IPS-11a (cell line): ENCODE data around the gene PANK4.
A peak's percentile ranks its signal among the peaks of the same experiment; 100 is the strongest.
"Not testable (repeated sequence)": the region's sequence is repeated elsewhere in the genome, so short reads cannot be mapped to it uniquely, and the experiment has no call there.

Experiments
- H3K4me3 ChIP-seq: one replicate; pipeline ENCODE4 v1.5.1; 2013; ENCODE audit warnings: low read depth, low read length, control low read depth

The PANK4 gene

DNA sequence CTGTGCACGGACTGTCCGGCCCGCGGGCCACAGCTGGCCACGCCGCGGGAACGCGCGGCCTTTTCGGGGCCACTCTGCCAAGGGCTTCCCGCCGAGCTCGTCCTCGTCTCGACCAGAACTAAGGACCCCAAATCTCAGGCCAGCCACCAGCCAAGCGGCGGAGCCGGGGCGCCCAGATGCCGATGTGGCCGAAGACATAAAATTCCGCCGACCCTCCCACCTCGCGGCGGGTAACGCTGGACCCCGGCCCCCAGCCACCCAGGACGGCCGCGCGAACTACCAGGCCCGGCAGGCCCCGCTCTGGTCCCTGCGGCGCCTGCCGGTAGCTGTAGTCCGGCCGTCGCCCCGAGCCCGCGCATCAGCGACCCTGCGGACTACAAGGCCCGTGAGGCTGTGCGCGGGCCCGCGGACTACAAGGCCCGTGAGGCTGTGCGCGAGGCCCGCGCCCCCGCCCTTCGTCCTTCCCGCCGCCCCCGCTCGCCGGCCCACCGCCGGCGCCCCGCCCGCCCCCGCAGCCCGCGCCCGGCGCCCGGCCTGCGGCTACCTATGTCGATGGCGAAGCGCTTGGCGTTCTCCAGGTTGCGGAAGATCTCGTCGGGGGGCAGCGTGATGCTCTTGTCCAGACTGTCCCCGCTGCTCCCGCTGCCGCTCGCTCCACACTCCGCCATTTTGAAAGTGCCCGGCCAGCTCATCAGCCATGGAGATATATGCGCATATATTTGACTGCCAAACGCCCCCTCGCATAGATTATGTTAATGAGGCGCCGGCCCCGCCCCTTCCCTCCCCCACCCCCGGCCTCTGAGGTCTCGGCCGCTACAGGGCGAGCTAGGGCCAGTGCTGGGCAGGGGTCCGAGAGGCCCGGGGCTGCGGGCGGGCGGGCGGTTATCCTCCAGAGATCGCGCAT is at the start of gene PANK4:
Gene PANK4, minus strand, starts transcription at position 677 of the 904 bp plus-strand sequence. Its CDS starts 9 bp downstream, at position 668.
- H3K4me3 ChIP-seq = peak within 1 kb of the TSS; percentile 80

DNA sequence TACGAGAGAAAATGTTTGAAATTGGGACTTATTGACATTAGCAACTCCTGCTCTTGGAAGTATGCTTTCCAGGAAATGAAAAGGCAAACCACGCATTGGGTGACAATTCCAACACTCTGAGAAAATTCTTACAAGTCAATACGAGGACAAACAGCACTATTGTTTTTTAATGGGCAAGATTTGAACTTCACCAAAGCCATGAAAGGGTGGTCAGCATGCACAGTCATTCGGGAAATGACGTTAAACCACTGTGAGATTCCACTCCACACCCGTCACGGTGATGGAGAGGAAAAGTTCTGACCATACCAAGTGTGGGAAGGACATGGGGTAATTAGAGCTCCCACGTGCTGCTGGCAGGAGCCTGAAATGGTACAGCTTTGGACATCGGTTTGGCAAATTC is 48.0 kb upstream of the PANK4 start:
- no peak overlapping the region for H3K4me3 ChIP-seq

DNA sequence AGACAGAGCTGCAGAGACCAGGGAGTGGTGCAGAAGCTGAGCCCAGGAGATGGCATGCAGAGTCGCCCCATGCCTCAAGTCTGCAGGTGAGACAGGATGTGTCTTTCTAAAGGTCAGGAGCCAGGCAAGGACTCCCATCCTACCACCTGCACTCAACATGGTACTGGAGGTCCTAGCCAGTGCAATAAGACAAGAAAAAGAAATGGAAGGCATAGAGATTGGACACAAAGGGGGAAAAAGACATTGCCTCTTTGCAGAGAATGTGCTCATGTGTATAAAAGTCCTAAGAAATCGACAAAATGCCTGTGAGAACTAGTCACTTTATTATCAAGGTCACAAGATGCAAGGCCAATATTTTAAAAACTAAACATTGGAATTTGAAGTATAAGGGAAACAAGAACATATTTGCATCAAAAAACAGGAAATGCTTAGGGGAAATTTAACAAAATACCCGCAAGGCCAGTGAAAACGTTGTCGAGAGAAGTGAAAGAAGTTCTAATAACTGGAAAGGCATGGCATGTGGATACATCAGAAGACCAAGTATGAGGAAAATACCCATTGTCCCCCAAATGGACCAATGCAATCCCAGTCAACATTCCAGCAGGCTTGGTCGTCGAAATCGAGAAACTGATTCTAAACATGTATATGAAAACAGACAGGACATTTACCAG is 47.0 kb upstream of the PANK4 start:
- H3K4me3 ChIP-seq = no peak overlapping the region

DNA sequence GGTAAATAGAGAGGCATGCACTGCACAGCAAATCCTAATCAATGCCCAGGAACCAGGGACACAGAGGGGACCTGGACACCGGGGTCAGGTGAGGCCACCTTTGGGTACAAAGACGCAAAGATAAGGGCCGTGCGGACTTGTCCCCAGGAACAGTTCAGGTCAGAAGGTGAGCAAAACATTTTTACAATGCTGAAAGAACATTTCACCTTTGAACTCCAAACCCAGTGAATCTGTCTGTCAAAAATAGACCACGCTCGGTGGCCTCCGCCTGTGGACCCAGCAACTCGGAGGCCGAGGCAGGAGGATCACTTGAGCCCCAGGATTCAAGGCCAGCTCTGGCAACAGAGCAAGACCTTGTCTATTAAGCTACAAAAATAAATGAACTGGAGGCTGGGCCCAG is 45.0 kb upstream of the PANK4 start:
- no peak overlapping the region for H3K4me3 ChIP-seq

DNA sequence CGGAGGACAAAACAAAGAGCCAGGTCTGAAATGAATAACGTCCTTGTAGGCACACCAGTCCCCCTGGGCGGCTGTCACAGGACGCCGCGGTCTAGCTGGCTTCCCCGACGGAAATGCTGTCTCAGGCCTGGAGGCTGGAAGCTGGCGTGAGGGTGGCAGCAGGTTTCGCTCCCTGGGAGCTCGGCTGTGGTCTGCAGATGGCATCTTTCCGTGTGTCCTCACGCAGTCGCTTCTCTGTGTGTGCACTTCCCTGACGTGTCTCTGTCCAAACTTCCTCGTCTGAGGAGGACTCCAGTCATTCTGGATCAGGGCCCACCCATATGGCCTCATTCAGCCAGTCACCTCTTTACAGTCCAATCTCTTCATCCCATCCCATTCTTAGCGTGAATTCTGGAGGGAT is 43.9 kb upstream of the PANK4 start:
- H3K4me3 ChIP-seq = no peak overlapping the region

DNA sequence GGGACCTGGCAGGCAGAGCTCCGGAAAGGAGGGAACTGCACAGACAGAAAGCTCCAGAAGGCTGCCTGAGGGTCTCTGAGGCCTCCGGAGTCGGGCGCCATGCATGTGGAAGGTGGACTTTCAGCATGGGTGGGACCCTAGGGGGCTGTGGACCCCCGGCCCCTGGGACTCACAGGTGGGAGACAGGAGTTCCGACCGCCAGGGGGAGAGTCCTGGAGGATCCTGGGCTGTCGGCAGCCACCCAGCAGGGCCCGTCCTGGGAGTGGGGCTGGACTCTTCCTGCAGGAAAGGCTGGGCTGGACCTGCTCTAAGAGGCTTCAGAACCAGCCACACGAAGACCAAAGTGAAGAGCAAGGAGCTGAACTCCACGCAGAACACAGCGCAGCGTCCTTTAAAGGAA is 43.3 kb upstream of the PANK4 start:
- H3K4me3 ChIP-seq = not testable (repeated sequence)

DNA sequence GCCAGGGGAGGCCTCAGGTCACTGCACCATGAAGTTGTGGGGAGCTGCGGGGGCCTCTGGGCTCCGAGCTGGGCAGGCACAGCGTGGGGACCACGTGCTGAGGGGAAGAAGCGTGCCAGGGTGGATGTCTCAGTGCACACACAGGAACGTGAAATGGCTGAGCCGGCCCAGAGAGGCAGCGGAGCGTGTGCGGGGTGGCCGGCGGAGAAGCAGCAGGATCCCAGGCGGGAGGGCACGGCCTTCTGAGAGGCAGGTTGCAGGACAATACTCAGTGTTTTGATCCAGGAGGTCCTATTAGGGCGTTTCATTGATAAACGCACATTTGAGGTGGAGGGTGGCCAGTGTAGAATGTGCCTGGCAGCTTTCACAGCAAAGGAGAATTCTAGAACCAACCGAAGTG is 42.7 kb upstream of the PANK4 start:
- H3K4me3 ChIP-seq = no peak overlapping the region

DNA sequence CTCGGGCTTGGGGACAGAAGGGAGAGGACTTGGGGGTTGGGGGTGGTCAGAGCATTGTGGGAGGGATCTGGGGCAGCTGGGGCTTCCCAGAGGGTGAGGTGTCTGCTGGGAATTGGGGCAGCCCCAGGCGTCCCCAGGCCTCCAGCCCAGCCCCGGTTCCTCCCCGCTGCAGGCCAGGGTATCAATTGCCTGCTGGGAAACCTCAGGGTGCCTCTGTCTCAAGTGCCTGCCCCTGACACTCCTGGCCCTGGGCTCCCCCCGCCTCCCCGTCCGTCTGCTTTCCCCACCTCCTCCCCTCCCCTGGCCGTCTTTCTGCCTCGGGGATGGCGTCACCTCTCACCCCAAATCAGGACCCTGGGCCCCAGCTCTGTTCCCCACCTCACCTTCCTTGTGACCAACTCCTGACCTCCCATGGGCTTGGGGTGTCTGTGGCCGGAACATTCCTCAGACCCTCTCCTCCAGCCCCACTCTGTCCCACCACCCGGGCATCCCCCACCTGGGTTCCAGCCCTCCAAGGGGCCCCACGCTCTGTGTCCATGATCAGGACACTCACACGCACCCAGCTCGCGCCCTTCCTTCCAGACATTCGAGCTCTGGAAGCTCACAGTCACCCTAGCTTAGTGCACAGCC is 41.9 kb upstream of the PANK4 start:
- not testable (repeated sequence) for H3K4me3 ChIP-seq

DNA sequence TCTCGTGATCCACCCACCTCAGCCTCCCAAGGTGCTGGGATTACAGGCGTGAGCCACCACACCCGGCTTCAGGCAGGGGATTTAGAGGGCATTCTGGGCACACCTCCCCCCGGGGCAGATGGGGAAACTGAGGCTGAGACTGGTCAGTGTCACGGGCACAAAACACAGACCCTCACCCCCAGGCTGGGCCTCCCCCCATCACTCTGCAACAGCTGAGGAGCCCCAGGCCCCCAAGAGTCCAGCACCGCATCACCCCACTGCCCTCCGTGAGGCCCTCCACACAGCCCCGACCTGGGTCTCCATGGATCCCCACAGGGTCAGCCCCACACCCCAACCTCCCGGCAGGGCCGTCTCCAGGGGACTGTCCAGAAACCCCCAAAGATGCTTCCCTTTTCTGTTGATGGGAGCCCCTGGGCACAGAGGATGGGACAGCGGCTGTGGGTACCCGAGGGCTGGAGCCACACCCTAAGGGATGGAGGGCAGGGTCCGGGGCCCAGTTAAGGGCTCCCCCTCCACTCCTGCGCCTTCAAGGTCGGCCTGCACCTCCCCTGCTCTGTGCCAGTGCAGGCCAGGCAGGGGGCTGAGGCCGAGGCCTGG is 40.8 kb upstream of the PANK4 start:
- H3K4me3 ChIP-seq = no peak overlapping the region

DNA sequence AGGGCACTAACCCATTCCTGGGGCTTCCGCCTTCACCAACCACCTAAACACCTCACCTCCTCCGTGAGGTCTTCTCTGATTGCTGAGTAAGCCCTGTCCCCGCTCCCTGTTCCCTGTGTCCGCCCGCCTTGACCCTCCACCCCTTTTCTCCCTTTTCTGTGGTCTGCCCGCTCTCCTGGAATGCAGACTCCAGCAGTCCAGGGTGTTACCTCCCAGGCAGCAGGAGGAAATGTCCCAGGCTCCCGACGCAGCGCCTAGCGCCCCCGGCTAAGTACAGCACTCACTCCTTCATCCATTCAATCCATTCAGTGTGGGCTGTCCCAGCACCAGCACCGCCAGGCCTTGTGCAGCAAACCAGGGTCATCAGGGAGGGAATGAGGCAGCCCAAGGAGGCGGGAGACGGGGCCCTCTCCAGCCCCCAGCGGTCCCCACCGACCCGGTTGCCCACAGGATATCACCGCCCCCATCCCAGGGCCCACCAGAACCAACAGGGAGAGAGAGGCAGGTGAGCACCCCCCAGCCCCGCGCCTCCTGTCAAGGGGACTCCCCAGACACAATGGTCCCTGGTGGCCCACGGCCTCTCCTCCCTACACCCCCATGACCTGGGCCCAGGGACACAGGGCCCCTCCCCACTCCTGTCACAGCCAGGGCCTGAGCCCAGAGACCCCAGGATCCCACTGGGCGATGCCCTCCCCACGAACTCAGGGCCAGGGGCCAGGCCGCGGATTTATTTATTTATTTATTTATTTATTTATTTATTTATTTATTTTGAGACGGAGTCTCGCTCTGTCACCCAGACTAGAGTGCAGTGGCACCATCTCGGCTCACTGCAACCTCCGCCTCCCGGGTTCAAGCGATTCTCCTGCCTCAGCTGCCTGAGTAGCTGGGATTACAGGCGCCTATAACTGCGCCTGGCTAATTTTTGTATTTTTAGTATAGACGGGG is 40.0 kb upstream of the PANK4 start:
- no peak overlapping the region for H3K4me3 ChIP-seq

DNA sequence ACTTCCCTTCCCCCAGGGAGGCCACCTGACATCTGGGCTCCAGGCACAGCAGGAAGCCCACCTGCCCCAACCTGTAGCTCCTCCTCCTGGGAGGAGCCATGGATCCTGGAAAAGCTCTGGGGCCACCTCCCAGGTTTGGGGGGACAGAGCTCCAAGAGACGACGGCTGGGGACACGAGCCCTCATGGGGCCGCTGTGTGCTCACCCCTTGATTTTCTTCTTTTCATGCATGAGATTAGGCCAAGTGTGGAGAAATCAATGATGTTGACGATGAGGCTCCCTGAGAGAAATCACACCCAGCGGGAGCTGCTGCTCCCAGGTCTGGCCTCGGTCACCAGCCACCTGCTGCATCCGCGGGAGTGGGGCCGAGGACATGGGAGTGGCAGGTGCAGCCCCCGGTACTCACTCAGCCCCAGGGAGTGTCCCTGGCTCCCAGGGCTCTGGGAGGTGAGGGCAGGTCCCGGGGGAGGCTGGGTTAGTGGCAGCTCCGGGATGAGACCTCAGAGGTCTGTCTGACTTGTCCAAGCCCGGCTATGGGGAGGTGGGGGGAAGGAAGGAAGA is 38.5 kb upstream of the PANK4 start:
- no peak overlapping the region for H3K4me3 ChIP-seq

DNA sequence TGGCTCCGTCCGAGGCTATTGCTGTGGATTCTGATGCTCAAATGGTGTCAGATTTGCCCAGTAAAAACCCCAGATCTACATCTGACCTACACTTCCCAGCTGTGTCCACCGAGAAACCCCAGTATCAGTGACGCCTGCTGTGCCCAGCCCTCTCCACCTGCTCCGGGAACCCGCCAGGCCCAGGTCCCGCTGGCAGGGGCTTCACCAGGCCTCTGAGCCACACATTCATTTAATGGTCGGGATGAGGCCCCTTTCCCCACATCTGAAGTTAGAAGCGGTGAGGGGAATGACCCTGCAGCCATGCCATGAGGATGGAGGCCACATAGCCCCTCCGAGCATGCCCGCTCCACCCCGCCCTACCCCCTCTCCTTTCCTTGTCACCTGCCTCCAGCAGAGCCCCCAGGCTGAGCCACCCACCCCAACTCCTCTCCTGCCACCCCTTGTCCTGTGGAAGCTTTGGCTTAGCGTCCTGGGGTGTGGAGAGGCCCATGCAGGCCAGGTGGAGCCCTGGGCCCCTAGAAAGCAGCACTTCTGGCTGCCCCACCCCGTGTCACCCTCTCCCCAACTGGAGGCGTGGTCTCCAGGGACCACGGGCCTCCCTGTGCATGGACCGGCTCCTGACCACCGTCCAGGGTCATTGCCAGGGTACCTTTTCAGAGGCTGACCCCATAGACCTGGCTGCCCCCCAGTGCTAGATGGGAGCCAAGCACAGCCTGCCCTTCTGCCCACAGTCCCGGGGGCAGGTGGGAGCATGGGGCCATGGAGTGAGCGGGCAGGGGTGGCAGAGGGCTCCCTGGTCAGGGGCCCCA is 37.8 kb upstream of the PANK4 start:
- no peak overlapping the region for H3K4me3 ChIP-seq

DNA sequence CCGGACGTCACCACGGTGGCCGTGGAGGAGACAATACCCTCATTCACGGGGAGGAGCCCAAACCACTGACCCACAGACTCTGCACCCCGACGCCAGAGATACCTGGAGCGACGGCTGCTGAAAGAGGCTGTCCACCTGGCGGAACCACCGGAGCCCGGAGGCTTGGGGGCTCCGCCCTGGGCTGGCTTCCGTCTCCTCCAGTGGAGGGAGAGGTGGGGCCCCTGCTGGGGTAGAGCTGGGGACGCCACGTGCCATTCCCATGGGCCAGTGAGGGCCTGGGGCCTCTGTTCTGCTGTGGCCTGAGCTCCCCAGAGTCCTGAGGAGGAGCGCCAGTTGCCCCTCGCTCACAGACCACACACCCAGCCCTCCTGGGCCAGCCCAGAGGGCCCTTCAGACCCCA is 36.8 kb upstream of the PANK4 start:
- no peak overlapping the region for H3K4me3 ChIP-seq

DNA sequence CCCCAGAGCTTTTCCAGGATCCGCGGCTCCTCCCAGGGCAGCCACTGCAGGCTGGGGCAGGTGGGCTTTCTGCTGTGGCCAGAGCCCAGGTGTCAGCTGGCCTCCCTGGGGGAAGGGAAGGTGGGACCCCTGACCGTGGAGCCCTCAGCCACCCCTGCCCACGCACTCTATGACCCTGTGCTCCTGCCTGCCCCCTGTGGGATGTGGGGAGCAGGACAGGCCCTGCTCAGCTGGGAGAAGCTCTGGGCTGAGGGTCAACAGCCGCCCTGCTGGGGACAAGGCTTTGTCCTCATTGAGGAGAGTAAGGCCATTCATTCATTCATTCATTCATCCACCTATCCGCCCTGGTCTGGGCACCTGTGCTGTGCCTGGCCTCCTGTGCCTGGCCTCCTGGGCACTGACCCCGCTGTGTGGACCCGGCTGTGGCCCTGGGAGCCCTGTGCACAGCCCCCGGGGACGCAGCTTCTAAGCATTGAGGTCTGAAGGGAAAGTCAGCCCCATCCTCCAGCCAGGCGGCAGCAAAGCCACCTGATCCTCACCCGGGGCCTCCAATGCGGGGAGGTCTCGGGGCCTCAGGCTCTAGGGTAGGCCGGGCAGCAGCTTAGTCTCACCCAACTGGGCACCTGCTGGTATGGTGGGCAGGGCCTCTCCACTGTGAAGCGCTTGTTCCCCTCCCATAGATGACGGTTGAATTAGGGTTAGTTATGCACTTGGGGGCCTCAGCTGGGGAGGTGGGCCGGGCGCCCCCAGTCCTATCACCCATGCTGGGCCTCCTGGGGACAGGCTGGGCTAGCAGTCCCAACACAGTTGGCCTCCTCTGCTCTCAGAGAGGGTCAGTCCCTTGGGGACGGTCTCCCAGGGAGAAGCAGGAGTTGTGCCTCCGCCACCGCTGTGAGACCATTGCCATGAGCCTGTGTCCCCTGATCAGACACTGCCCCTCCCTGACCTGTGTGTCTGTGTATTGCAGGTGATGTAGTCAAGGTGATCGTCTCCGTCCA is 35.8 kb upstream of the PANK4 start:
- H3K4me3 ChIP-seq = no peak overlapping the region

DNA sequence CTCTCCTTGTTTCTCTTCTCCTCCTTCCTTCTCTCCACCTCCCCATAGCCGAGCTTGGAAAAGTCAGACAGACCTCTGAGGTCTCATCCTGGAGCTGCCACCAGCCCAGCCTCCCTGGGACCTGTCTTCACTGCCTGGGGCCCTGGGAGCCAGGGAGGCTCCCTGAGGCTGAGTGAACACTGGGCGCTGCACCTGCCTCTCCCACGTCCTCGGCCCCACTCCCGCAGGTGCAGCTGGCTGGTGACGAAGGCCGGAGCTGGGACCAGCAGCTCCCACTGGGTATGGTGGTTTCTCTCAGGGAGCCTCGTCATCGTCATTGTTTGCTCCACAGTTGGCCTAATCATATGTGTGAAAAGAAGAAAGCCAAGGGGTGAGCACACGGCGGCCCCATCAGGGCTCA is 35.0 kb upstream of the PANK4 start:
- H3K4me3 ChIP-seq = no peak overlapping the region

DNA sequence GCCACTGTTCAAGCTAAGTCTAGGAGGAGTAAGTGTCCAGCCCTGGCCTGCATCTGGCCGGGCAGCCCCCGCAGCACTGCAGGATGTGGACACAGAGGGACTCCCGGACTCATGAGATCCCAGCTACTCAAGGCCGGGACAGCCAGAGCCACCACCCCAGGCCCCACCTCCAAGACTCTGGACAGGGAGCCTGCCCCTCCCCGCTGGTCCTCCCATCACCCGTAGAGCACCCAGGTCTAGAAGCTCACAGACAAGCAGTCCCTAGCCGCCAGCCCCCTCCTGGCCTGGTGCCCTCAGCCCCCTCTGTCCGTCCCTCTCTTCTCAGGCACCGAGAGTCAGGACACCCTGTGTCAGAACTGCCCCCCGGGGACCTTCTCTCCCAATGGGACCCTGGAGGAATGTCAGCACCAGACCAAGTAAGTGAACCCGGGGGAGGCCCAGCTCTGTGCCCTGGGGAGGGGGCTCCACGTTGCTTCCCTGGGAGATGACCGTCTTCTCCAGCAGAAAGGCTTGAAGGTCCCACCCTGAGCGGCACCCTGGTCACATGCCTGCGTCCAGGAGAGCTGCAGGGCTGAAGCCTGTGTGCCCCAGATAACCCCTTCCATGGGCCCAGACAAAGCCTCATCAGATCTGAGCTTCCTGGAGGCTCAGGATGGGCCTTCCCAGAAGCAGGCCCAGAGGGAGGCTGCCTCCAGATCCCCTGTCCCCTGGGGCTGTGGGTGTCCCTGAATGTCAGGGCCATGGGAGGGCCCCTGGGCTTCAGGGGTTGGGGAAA is 34.1 kb upstream of the PANK4 start:
- no peak overlapping the region for H3K4me3 ChIP-seq
